GOT3 (cell line): ENCODE measurements around the gene DOP1A.

Experiments
- DNase-seq: peaks from one replicate; lab custom pipeline; 2025; ENCODE audit warnings: mixed read lengths; lab: John Stamatoyannopoulos, UW

The DOP1A gene, protein sequence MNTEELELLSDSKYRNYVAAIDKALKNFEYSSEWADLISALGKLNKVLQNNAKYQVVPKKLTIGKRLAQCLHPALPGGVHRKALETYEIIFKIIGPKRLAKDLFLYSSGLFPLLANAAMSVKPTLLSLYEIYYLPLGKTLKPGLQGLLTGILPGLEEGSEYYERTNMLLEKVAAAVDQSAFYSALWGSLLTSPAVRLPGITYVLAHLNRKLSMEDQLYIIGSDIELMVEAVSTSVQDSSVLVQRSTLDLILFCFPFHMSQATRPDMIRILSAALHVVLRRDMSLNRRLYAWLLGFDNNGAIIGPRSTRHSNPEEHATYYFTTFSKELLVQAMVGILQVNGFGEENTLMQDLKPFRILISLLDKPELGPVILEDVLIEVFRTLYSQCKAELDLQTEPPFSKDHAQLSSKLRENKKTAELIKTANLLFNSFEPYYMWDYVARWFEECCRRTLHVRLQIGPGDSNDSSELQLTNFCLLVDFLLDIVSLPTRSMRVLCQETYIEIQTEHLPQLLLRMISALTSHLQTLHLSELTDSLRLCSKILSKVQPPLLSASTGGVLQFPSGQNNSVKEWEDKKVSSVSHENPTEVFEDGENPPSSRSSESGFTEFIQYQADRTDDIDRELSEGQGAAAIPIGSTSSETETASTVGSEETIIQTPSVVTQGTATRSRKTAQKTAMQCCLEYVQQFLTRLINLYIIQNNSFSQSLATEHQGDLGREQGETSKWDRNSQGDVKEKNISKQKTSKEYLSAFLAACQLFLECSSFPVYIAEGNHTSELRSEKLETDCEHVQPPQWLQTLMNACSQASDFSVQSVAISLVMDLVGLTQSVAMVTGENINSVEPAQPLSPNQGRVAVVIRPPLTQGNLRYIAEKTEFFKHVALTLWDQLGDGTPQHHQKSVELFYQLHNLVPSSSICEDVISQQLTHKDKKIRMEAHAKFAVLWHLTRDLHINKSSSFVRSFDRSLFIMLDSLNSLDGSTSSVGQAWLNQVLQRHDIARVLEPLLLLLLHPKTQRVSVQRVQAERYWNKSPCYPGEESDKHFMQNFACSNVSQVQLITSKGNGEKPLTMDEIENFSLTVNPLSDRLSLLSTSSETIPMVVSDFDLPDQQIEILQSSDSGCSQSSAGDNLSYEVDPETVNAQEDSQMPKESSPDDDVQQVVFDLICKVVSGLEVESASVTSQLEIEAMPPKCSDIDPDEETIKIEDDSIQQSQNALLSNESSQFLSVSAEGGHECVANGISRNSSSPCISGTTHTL (N-terminal part only)

DNA sequence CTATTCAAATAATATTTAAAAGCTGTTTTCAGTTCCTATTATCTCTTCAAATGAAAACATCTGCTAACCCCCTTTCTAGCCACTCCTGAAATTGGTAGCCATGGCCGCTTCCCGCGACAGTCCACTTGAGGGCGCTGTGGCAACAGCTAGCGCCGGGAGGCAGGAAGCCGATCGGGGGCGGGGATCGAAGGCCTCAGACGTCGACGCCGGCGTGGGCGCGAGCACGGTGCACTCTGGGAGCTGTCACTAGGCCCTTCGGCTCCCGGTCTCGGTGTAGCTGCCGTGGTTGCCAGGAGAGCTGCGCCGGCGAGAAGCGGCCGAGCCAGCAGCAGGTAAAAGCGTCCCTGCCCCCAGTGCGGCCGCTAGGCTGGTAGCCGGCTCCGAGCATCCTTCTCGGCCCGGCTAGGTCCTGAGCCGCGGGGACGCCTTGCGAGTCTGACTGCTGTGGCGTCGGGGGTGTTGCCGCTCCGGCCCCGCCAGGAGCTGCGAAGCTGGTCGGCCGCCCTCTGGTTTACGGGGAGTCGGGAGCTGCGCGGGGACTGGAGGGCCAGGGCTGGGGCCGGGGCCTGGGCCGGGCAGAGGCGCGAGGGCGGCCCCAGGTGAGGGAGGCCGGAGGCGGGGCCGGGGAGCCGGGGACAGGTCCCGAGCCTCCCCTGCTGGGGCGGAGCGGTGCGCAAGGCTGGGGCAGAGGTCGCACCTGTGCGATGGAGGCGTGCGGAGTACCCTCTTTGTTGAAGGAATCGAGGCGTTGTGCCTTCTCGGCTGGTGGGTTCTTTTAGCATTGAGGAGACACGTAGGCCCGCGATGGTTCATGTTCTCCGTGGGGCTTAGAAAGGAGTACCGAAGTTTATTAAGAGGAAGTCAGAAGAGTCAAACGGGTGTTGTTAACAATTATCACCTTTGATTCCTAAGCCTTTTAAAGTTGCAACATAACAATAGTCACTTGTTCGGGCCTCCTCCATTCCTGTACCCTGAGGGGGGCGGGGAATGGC is at the start of gene DOP1A:
DOP1A (plus strand) TSS at position 224 of the 992 bp plus-strand sequence. CDS start 29,307 bp downstream, outside the sequence.
- peak; percentile 73 for DNase-seq

DNA sequence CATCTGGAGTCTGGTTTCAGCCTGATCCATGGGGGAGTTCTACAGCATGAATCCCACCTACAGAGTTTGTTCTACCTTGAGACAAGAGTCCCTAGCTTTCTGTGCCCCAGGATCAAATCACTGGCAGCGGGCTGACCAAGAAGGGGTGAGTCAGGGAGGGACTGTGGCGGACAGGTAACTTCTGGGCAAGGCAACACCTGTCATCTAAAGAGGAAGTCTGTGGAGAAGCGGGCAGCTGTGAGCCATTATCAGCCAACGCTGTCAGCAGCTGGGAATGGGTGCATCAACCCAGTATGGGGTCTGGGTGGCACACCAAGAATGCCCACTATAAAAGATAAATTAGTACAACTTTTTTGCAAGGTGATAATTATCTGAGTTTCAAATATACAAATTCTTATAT is 47.7 kb upstream of the DOP1A start:
- no peak for DNase-seq

DNA sequence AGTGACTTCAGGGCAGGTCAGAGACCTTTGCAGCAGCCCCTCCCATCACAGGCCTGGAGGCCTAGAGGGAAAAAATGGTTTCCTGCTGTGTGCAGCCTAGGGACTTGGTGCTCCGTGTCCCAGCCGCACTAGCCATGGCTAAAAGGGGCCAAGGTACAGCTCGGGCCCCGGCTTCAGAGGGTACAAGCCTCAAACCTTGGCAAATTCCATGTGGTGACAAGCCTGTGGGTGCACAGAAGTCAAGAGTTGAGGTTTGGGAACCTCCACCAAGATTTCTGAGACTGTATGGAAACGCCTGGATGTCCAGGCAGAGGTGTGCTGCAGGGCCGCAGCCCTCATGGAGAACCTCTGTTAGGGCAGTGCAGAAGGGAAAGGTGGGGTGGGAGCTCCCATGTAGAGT is 35.8 kb upstream of the DOP1A start:
- DNase-seq, result no peak

DNA sequence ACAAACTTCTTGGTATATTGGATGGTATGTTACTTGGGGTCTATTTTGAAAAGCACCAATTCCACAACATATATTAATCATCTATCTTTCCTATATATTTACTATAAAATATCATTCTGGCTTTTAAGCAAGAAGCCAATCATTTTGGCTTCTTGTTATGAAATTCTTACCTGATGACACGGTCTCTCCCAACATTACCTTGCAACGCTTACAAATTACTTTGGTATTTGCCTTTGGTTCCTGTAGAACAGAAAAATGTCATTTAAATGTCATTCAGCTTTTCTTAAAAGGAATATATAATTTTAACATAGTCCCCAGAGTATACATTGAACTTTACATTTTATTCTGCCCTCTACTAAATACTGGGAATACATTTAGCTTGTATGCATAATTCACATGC is 29.2 kb upstream of the DOP1A start:
- no peak for DNase-seq

DNA sequence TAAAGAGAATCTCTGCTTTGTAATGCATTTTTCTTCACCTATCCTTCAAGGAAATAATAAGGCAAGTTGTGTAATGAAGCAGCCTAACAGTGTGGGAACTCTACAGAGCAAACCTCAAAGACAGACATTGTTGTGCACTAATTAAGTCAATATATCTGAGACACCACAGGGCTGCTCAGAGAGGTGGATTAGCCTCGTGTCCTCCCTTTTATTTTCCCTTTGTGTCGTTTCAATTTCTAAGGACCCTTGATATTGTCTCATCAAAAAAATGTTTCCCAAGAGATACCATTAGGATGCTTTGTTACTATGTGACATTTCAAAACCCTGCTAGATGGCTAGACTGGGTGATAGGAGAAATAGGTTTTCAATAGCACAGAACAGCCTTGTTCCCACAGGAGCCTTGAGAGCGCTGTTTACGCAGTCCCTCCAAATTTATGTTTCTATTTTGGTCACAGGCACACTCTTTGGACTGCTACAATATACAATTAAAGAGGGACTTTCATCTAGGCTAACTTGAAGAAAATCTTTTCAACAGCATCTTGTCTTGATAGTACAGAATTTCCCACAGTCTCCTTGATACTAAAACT is 24.9 kb upstream of the DOP1A start:
- DNase-seq, result no peak

DNA sequence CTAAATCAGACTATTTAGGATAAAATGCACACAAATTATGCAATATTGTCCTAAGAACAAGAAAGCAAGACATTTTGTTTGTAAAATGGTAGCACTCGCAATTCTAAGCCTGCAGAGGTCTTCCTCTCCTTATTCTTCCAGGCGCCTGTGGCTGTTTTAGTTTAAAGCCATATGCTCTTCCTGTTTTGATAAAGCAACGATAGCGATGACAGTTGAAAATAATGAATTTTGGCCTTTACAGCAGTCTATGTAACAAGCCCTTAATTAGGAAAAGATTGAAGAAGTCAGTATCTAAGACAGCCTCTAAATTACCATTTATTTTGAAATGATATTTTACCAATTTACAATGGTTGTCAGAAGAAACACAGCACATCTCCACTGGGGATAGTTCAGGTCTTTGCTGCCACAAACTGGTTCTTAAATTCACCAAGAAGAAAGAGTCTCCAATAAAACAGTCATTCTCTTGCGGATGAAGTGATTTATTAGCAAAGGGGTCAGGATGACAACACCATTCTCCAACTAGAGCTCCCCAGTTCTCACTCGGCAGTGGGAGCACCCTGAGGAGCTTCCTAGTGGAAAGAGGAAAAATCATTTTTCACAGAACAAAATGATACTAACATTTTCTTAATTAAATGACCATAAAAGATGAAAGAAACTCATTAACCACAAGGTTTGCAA is 23.2 kb upstream of the DOP1A start:
- no peak for DNase-seq

DNA sequence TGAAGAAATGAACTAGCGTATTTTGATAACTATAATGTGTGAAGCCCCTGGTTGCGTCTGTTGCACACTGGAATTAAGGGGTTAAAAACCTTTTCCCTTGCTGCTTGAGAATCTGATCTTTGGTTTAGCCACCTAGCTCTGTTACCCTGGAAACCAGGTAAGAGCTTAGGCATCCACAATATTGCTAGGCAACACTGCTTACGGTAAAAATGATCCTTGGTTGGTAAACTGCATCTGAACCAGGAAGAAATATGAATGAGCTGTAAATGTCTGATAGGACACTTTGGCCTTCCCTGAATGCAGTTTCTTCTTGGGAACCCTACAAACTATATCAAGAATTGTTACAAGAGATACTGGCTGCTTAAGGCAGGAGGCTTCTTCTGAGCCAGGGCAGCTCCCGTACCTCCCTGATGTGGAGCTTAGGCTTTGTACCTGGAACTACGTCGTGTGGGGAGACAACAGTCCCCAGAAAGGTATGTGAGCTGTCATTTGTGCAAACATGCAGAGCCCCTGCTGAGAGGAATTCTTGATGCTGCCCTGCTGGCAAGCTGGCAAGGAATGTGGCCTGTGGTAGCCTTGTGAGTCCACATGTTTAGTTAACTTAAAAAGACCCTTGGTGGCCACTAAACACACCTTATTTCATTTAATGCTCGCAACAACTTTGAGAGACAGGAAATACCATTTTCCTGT is 20.3 kb upstream of the DOP1A start:
- DNase-seq, result no peak

DNA sequence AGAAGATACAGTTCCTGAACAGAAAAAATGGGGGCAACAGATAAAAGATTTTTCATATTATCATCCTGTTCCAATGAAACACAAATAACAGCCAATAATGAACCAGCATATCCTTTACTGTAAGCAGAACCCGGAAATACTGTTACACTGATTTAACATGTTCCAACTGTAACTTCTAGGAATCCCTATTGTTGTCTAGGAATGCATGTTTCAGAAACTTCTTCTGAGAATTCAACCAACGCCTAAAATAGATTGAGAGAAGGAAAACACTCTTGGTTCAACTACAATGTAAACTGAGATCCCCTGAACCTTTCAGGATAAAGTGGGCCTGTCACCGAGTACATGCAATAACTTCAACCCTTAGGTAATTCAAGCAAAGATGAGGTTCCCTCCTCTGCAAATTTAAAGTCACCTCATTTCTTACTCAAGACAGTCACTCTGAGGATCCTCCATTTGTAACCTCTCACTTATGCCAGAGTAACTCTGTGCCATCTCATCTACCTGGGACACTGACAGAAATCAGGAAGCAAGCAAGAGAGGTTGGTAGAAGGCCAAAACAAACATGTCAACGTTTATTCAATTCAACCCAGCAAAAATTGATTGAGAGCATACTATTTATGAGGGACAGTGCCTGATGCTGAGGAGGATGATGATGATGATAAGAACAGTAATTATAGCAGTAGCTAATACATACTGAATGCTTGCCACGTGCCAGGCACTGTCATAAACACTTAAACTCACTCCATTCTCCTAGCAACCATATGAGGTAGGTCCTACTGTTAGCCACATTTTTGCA is 15.9 kb upstream of the DOP1A start:
- DNase-seq, result no peak

DNA sequence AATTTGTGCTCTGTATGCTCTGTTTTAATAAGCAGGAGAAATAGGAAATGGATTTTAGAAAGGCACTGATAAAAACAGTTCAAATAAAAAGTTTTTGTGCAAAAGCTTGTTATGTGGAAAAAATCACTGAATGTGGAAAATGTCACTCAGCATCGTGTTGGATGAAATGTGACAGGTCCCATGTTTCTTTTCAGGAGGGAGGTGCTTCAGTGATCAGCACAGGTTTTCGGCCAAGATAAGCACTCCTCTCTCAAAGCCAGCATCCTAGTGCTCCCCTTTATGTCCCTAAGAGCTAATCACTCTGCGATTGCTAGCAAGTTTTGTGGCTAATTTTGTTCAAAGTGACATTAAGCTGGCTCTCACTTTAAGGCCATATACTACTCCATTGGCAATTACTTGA is 13.8 kb upstream of the DOP1A start:
- DNase-seq, result no peak

DNA sequence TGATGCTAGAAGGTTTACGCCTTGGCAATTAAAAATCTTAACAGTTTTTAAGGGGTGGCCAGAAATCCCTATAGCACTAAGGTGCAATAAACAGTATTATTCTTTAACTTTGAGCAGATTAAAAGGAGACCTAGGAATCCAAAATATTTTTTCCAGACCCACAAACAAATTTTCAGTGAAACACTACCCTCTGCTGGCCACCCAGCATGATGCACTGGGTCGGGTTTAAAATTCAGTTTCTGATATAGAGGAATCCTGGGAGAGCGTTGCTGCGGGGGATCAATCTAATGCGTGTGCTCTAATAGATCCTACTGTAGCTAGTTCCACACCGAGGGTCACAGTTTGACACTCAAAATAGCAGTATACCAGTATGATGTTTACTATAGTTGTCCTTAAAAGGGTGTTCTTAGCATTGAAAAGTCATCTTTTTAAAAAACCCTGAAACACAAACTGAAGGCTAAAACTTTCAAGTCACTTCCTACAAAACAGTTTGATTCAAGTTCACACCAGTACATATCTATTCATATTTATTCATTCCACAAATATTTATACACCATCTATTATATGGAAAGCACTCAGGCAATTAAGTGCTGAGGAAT is 12.0 kb upstream of the DOP1A start:
- peak; percentile 2 for DNase-seq

DNA sequence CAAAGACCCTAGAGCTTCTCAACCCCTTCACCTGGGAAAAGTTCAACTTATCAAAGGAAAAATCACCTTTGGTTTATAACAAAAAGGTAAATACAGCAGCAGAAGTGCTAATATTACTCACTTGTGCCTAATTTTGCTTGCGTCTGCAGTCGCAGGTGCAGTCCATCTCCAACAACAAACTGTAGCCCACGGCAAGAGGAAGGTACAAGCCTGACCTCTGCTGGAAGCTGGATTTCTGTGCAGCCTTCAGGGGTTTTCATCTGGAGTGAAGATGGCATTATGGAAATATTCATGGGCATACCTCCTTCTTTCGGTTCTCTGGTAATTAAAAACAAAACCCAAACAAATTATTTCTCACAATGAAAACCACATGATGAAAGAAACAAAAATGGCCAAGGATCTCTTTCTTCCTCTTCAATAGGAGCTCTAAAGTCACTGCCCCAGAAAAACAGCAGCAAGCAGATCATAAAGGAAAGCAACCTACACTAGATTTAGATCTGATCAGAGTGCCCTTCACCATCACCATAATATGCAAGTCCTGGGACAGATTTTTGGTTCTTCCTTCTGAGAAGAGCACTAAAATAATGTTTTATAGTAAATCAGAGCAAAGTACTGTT is 9.7 kb upstream of the DOP1A start:
- no peak for DNase-seq

DNA sequence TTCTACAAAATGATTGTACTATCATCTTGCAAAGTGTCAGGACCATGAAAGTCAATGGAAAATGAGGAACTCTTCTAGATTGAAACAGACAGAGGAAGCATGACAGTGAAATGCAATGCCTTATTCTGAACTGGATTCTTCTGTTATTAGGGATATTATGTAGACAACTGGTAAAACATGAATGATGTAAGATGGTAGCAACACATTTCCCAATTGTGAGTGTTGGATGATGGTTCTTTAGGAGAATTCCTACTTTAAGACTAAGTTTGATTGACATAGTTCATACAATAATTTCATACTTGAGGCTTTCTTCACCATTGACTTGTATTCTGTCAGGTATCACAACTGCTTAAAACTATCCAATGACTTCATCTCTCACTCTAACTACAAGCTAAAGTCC is 6.3 kb upstream of the DOP1A start:
- no peak for DNase-seq

DNA sequence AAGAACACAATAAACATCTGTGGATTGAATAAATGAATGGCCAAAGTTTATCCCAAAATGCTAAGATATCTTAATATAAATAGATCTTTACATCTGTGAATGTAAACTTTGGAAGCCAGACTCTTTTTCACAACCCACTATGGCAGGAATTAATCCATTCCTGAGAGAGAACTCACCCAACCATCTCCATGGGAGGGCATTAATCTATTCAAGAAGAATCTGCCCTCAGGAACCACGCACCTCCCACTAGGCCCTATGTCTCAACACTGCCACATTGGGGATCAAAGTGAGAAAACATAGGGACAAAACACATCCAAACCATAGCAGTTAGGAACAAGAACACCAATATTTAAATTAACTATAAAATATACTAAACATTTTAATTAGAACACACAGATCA is 5.2 kb upstream of the DOP1A start:
- DNase-seq, result no peak

DNA sequence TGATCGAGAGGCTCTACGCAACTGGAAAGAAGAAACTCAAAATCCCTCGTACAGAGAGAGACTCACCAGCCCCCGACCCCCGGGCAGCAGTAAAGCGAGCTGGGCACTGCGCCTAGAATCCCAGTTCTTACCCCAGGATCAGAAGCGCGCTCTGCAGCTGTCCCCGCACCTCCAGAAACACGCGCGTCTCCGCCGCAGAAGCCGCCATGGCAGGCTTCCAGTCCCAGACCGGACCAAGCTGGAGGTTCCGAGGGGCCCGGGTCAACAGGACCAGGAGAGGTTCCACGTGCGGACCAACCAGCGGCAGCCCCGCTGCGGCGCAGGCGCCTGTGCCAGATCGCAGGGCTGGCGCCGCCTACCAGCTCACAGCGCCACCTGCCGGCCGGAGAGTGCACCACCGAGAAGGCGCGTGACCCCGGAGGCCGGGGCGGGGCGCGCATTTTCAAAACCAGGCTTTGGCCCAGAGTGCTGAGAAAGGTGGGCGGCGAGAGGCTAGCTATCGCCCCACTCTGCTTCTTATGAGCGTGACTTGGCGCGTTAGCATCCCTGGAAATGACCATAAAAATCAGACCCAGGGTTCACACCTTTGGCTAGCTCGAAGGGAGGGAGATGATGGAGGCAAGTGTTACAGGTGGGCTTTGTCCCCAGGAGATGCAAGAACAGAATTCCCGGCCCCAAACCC is 1.8 kb upstream of the DOP1A start, which contains the start of gene UBE3D:
UBE3D (minus strand) TSS at position 331 of the 682 bp plus-strand sequence; CDS start at position 208, 123 bp downstream.
- peak; percentile 58 for DNase-seq

DNA sequence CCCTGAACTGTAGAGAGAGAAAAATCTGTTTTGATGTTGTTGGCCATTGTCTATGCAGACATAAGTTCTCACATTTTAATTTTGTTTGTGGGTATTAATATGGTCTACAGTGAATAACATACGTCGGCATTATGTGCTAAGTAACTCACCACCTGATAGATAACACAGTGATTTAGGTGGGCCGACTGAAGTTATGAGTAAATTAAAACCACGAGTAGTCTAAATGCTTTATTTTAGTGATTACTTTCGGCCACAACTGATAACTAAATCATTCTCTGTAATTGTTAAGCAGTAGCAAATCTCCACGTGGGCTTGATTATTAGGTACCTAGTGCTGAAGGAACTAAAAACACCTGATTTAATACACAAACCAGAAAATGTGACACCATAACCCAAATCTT is 1.1 kb downstream of the DOP1A start:
- no peak for DNase-seq

DNA sequence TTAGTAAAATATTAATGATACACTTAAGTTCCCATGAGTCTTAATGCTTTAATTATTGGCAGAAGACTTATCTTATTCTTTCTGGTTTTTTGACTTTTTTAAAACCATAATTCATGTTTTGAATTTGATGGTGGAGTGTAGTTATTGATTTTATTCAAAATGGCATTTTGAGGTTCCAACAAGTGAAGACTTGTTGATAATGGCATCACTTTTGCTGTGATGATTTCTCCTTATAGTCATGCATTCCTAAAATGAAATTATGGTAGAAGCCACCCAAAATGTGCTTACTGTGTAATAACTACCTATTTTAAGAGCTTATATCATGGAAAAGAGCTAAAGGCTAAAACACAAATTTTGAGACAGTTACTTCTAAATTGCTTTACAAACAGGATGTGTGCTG is 2.2 kb downstream of the DOP1A start:
- DNase-seq, result no peak

DNA sequence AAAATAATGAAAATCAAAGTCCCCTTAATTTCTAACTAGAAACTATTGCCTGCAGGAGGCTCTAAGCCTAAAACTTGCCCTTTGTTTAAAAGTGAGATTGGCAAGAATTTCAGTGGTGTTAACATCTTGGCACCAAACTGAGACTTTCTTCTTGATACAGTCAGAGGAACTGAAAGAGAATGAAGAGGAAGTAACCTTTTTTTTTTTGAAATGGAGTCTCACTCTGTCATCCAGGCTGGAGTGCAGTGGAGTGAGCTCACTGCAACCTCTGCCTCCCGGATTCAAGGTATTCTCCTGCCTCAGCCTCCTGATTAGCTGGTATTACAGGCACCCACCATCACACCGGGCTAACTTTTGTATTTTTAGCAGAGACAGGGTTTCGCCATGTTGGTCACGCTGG is 3.6 kb downstream of the DOP1A start:
- DNase-seq, result no peak
